ENCODE results near the gene PIF1. TPM values are rescaled to one million over a fixed set of nuclear protein-coding genes. Genes with fewer than 3 reads are reported as not detected.
"Not testable (repeated sequence)": the region's sequence is repeated elsewhere in the genome, so short reads cannot be mapped to it uniquely, and the experiment has no call there.

The PIF1 gene
- polyA plus RNA-seq, 1 experiment: 6.2 TPM

- Histone ChIP-seq H3K27me3 (ENCODE audit: control insufficient read depth, insufficient read depth, low read length) (no peaks in the 10 kb centered on the region), H3K9me3 (ENCODE audit: control insufficient read depth, insufficient read depth, low read length) (no peaks in the 10 kb centered on the region; the same call in 1 of the 2 replicates), H3K27ac (ENCODE audit: low read depth, low read length) (no peak overlapping the region), H3K4me3 (ENCODE audit: low read depth, low read length) (no peak overlapping the region)
- POLR2A ChIA-PET: no interaction called here
- no peak for DNase-seq (ENCODE audit: low read depth, low spot score)
- CTCF ChIA-PET: no interaction called here
- TF ChIP-seq CTCF (IDR thresholded peaks at IDR 0.05; ENCODE audit: low read depth, low read length): no peak
Measured at GRCh38 chr15:64816452-64816851, 9.0 kb downstream of the PIF1 start.

GRCh38 chr15:64814965-64815364 lies 10.5 kb downstream of the PIF1 start:
- ChIA-PET CTCF (interaction anchor here (0.6 to 1.4 kb wide), 2 partner anchors 20 to 470 kb away, joined by 3 to 4 read pairs; no protein-coding TSS in a partner anchor), POLR2A (interaction anchor here (0.7 to 1.0 kb wide), 2 partner anchors 9 to 100 kb away, joined by 3 to 9 read pairs; no protein-coding TSS in a partner anchor)
- H3K9me3 ChIP-seq (ENCODE audit: control insufficient read depth, insufficient read depth, low read length): not testable (repeated sequence)

GRCh38 chr15:64814283-64814682 lies 11.2 kb downstream of the PIF1 start:
- DNase-seq (ENCODE audit: low read depth, low spot score); H3K27me3 ChIP-seq (ENCODE audit: control insufficient read depth, insufficient read depth, low read length); H3K27ac ChIP-seq (ENCODE audit: low read depth, low read length); H3K9me3 ChIP-seq (ENCODE audit: control insufficient read depth, insufficient read depth, low read length); H3K4me3 ChIP-seq (ENCODE audit: low read depth, low read length): not testable (repeated sequence)
- ChIA-PET POLR2A (interaction anchor here (0.7 to 1.0 kb wide), 2 partner anchors 10 to 100 kb away, joined by 3 to 9 read pairs; no protein-coding TSS in a partner anchor), CTCF (interaction anchor here (0.6 kb wide), 1 partner anchor 471 kb away, joined by 4 read pairs; no protein-coding TSS in a partner anchor)

More at GRCh38 chr15:64814965-64815364, 10.5 kb downstream of the PIF1 start:
- not testable (repeated sequence) for H3K4me3 ChIP-seq (ENCODE audit: low read depth, low read length); H3K27ac ChIP-seq (ENCODE audit: low read depth, low read length); DNase-seq (ENCODE audit: low read depth, low spot score); H3K27me3 ChIP-seq (ENCODE audit: control insufficient read depth, insufficient read depth, low read length)

GRCh38 chr15:64813075-64813474 lies 12.4 kb downstream of the PIF1 start:
- DNase-seq (ENCODE audit: low read depth, low spot score): no peak
- Histone ChIP-seq H3K27ac (ENCODE audit: low read depth, low read length) (no peak overlapping the region), H3K27me3 (ENCODE audit: control insufficient read depth, insufficient read depth, low read length) (peaks cover 5% of the 10 kb centered on the region), H3K4me3 (ENCODE audit: low read depth, low read length) (no peak overlapping the region), H3K9me3 (ENCODE audit: control insufficient read depth, insufficient read depth, low read length) (no peaks in the 10 kb centered on the region)
- CTCF ChIA-PET: no interaction called here
- POLR2A ChIA-PET: interaction anchor here (0.5 kb wide), 1 partner anchor 124 kb away, joined by 6 read pairs; no protein-coding TSS in a partner anchor
- TF ChIP-seq CTCF (IDR thresholded peaks at IDR 0.05; ENCODE audit: low read depth, low read length): no peak

- Histone ChIP-seq H3K27ac (ENCODE audit: low read depth, low read length) (no peak overlapping the region), H3K4me3 (ENCODE audit: low read depth, low read length) (no peak overlapping the region), H3K9me3 (ENCODE audit: control insufficient read depth, insufficient read depth, low read length) (no peaks in the 10 kb centered on the region), H3K27me3 (ENCODE audit: control insufficient read depth, insufficient read depth, low read length) (peaks cover 7% of the 10 kb centered on the region)
- CTCF ChIA-PET: interaction anchor here (0.6 to 4.8 kb wide), 18 partner anchors 7 to 160 kb away, joined by 3 to 86 read pairs (median 4); no protein-coding TSS in a partner anchor
- DNase-seq (ENCODE audit: low read depth, low spot score): no peak
- no peak for TF ChIP-seq CTCF (IDR thresholded peaks at IDR 0.05; ENCODE audit: low read depth, low read length)
- POLR2A ChIA-PET: interaction anchor here (0.7 to 1.7 kb wide), 2 partner anchors 11 to 80 kb away, joined by 3 read pairs; no protein-coding TSS in a partner anchor
Measured at GRCh38 chr15:64810497-64811326, 14.7 kb downstream of the PIF1 start.
